Keratinocyte (primary cell): ENCODE data around the gene CNTF. TPM values are rescaled to one million over a fixed set of nuclear protein-coding genes. Genes with fewer than 3 reads are reported as not detected.

Source experiments
- DNase-seq: peaks from one replicate; pipeline ENCODE4 v3.0.0-alpha.2; 2011; ENCODE audit warnings: low read depth, missing footprints, low spot score
- FAIRE-seq: peaks from 2 replicates; lab custom pipeline; 2011; peaks lifted over from hg19 to GRCh38; lab: Jason Lieb, UNC
- H2AFZ ChIP-seq: 2 replicates; pipeline ENCODE4 v1.6.0; 2012; ENCODE audit warnings: low read length, control low read depth, inconsistent platforms; ENCODE audit not compliant: control insufficient read depth
- H3K27ac ChIP-seq: 2 replicates; pipeline ENCODE4 v1.5.1; 2011; ENCODE audit warnings: low read length; ENCODE audit not compliant: control insufficient read depth, insufficient read depth
- H3K27me3 ChIP-seq: 3 replicates; pipeline ENCODE4 v1.6.0; 2011; ENCODE audit warnings: low read length; ENCODE audit not compliant: control insufficient read depth, insufficient read depth; ENCODE audit errors: extremely low read depth
- H3K36me3 ChIP-seq, 2 experiments: 2 replicates in 1 of 2; 3 replicates in 1 of 2; pipeline ENCODE4 v1.5.1; 2011; ENCODE audit warnings: low read length in 2 of 2, mild to moderate bottlenecking in 1 of 2; ENCODE audit not compliant: control insufficient read depth in 2 of 2, insufficient read depth in 2 of 2; ENCODE audit errors: extremely low read depth in 1 of 2
- H3K4me1 ChIP-seq: 3 replicates; pipeline ENCODE4 v1.5.1; 2011; ENCODE audit warnings: low read length; ENCODE audit not compliant: control insufficient read depth, insufficient read depth; ENCODE audit errors: extremely low read depth
- H3K4me2 ChIP-seq: 3 replicates; pipeline ENCODE4 v1.6.0; 2011; ENCODE audit warnings: low read depth, low read length; ENCODE audit not compliant: control insufficient read depth, insufficient read depth; ENCODE audit errors: extremely low read depth
- H3K4me3 ChIP-seq, 3 experiments: fragments of 200-600 bp in 1 of 3; sonication (generic) in 1 of 3; 2 replicates in 2 of 3; 3 replicates in 1 of 3; pipeline ENCODE4 v1.5.1; 2011 to 2016; ENCODE audit warnings: low read length in 3 of 3, mild to moderate bottlenecking in 3 of 3, control low read depth in 2 of 3, inconsistent platforms in 1 of 3, low read depth in 1 of 3, mixed read lengths in 1 of 3, mixed run types in 1 of 3, moderate library complexity in 1 of 3; ENCODE audit not compliant: control insufficient read depth in 2 of 3, insufficient read depth in 2 of 3; ENCODE audit errors: extremely low read depth in 1 of 3
- H3K79me2 ChIP-seq: 2 replicates; pipeline ENCODE4 v1.6.0; 2012; ENCODE audit warnings: low read length; ENCODE audit not compliant: control insufficient read depth, insufficient read depth
- H3K9ac ChIP-seq: 3 replicates; pipeline ENCODE4 v1.6.0; 2011; ENCODE audit warnings: low read length; ENCODE audit not compliant: control insufficient read depth, insufficient read depth; ENCODE audit errors: extremely low read depth
- H3K9me1 ChIP-seq: 3 replicates; pipeline ENCODE4 v1.6.0; 2011; ENCODE audit warnings: low read length; ENCODE audit not compliant: control insufficient read depth, insufficient read depth; ENCODE audit errors: extremely low read depth
- H3K9me3 ChIP-seq: 2 replicates; pipeline ENCODE4 v1.5.1; 2012; ENCODE audit warnings: low read depth, low read length; ENCODE audit not compliant: control insufficient read depth
- H4K20me1 ChIP-seq: 3 replicates; pipeline ENCODE4 v1.6.0; 2011; ENCODE audit warnings: low read length; ENCODE audit not compliant: control insufficient read depth, insufficient read depth; ENCODE audit errors: extremely low read depth
- EZH2 ChIP-seq: IDR thresholded peaks from one replicate; pipeline ENCODE4 v1.6.1; 2012; ENCODE audit warnings: inconsistent platforms, mild to moderate bottlenecking, low read length, moderate library complexity
- dilution Hi-C: fragments of 300-500 bp; cut with MboI; formaldehyde crosslinking; loops from one replicate; pipeline ENCODE4 v1.7.0; 2020; ENCODE audit warnings: low sequenced_read_pairs; ENCODE audit not compliant: extremely low pct_ligation_motif_present
- polyA plus RNA-seq, 5 experiments: library from polyadenylated mRNA; depleted of rRNA in 3 of 5; stranded (reverse) in 3 of 5; stranded (forward) in 1 of 5; unstranded in 1 of 5; fragments of >200 nt; gene quantifications; 1 replicate in 1 of 5; 2 replicates in 3 of 5; 3 replicates in 1 of 5; pipeline versions ENCODE4 v1.2.1 to v1.2.3, GENCODE V29; 2011 to 2012; ENCODE audit warnings: missing spikeins in 2 of 5, low read depth in 1 of 5, low replicate concordance in 1 of 5
- TF ChIP-seq, protein P1 (sequence below), 3 experiments: IDR thresholded peaks in 1 of 3; conservative IDR thresholded peaks in 1 of 3; optimal IDR thresholded peaks in 1 of 3; 2 replicates in 2 of 3; 3 replicates in 1 of 3; pipeline versions ENCODE3 to v1.5.1; 2011; ENCODE audit warnings: low read length in 3 of 3, mild to moderate bottlenecking in 3 of 3, moderate library complexity in 2 of 3, control low read depth in 1 of 3, inconsistent platforms in 1 of 3; ENCODE audit not compliant: insufficient read depth in 2 of 3; ENCODE audit errors: extremely low read depth in 1 of 3

The CNTF gene
- polyA plus RNA-seq, 1 donor (not counting 4 experiments of a cell fraction or from before 2014, with no cell fraction given): 1.9 TPM

DNA sequence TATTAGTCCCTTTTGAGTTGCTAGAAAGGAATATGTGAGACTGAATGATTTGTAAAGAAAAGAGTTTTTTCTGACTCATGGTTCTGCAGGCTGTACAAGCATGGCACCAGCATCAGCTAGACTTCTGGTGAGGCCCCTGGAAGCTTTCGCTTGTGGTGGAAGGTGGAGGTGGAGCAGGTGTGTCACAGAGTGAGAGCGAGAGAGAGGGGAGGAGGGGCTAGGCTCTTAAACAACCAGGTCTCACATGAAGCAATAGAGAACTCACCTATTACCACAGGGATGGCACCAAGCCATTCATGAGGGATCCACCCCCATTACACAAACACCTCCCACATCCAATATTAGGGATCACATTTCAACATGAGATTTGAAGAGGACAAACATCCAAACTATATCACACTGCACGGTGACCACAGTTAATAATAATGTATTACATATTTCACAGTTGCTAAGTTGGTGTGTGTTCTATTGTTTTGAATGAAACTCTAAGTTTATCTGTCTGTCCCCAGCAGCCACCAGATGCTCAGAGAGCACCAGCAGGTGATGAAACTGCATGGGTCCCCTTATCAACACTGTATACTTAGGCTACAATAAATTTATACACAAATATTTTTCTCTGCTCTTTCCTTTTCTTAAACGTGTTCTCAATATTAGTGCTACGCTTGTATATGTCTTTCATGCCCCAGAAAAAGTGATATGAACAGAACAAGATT, 29.5 kb upstream of the CNTF start:
- FAIRE-seq (peak; percentile 46), DNase-seq (no peak)
- Histone ChIP-seq H3K9me1 (peaks cover 2% of the 10 kb centered on the region), H4K20me1 (peaks cover 5% of the 10 kb centered on the region), H3K9me3 (no peaks in the 10 kb centered on the region), H3K79me2 (peaks cover 95% of the 10 kb centered on the region), H2AFZ (no peak overlapping the region), H3K27ac (no peak overlapping the region), H3K4me1 (no peaks in the 10 kb centered on the region), H3K36me3 (peaks cover 1 to 4% of the 10 kb centered on the region in 2 experiments), H3K4me2 (no peak overlapping the region), H3K9ac (no peak overlapping the region), H3K4me3 (no peak overlapping the region), H3K27me3 (no peaks in the 10 kb centered on the region)
- dilution Hi-C loops: no loop called here
- TF ChIP-seq EZH2: no peak
- TF ChIP-seq, protein P1, sequence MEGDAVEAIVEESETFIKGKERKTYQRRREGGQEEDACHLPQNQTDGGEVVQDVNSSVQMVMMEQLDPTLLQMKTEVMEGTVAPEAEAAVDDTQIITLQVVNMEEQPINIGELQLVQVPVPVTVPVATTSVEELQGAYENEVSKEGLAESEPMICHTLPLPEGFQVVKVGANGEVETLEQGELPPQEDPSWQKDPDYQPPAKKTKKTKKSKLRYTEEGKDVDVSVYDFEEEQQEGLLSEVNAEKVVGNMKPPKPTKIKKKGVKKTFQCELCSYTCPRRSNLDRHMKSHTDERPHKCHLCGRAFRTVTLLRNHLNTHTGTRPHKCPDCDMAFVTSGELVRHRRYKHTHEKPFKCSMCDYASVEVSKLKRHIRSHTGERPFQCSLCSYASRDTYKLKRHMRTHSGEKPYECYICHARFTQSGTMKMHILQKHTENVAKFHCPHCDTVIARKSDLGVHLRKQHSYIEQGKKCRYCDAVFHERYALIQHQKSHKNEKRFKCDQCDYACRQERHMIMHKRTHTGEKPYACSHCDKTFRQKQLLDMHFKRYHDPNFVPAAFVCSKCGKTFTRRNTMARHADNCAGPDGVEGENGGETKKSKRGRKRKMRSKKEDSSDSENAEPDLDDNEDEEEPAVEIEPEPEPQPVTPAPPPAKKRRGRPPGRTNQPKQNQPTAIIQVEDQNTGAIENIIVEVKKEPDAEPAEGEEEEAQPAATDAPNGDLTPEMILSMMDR (optimal IDR thresholded peaks at IDR 0.05 in 1 of 3, IDR thresholded peaks at IDR 0.05 in 1 of 3, conservative IDR thresholded peaks at IDR 0.05 in 1 of 3; ENCODE audit: extremely low read depth in 1 of 3, insufficient read depth in 2 of 3, low read length in 3 of 3): no peak

DNA sequence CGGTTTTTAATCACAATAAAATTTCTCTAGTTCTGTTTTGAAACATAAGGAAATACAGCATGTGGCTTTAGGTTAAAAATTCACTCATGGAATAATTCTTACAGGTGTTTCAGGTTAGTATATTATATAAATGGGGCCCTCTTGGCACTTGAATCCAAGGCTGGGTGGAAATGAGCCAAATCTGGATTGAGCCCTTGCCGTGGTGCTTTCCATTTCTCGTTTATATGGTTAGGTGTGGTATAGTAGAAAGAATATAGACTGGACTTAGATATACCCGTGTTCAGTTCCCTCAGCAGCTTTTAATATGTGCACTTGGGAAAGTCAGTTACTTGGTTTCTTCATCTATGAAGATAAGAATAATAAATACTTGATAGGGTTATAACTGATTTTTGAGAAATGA, 27.6 kb upstream of the CNTF start:
- Histone ChIP-seq H3K9me3 (no peaks in the 10 kb centered on the region), H3K36me3 (peaks cover 3 to 6% of the 10 kb centered on the region in 2 experiments), H3K4me3 (no peak overlapping the region), H3K4me1 (no peaks in the 10 kb centered on the region), H3K79me2 (peaks cover 98% of the 10 kb centered on the region), H3K27me3 (no peaks in the 10 kb centered on the region), H3K27ac (no peak overlapping the region), H3K9me1 (peaks cover 2% of the 10 kb centered on the region), H4K20me1 (peaks cover 6% of the 10 kb centered on the region), H2AFZ (no peak overlapping the region), H3K4me2 (no peak overlapping the region), H3K9ac (no peak overlapping the region)
- TF ChIP-seq, protein P1 (optimal IDR thresholded peaks at IDR 0.05 in 1 of 3, IDR thresholded peaks at IDR 0.05 in 1 of 3, conservative IDR thresholded peaks at IDR 0.05 in 1 of 3; ENCODE audit: extremely low read depth in 1 of 3, insufficient read depth in 2 of 3, low read length in 3 of 3): no peak
- TF ChIP-seq EZH2: no peak
- DNase-seq: no peak
- FAIRE-seq: no peak
- dilution Hi-C loops: no loop called here
